Heart right ventricle (tissue), 16 donors: Measurements from ENCODE around the gene BICDL2. TPM values are rescaled to one million over a fixed set of nuclear protein-coding genes. Genes with fewer than 3 reads are reported as not detected.

Experiments used
- ATAC-seq, 8 donors: fragments of 200-7000 bp; cut with Tn5 transposase; one replicate each; pipeline ENCODE4 v1.9.1; 2020; ENCODE audit warnings: mild to moderate bottlenecking in 8 of 8, moderate library complexity in 8 of 8, moderate number of reproducible peaks in 1 of 8
- DNase-seq, 2 donors: peaks; one replicate each; pipeline ENCODE4 v3.0.0-alpha.2; 2020
- H3K27ac ChIP-seq, 10 donors: fragments of 200-600 bp; sonication (generic) in 2 of 10; one replicate each; pipeline versions ENCODE4 v1.5.0 to v1.8.0; 2020 to 2022; ENCODE audit warnings: mild to moderate bottlenecking in 3 of 10
- H3K27me3 ChIP-seq, 7 donors: fragments of 200-600 bp; one replicate each; pipeline ENCODE4 v1.8.0; 2021 to 2022; ENCODE audit warnings: mild to moderate bottlenecking in 2 of 7
- H3K36me3 ChIP-seq, 9 donors: fragments of 200-600 bp; sonication (generic) in 1 of 9; one replicate each; pipeline versions ENCODE4 v1.5.0 to v1.8.0; 2020 to 2022; ENCODE audit warnings: mild to moderate bottlenecking in 2 of 9
- H3K4me1 ChIP-seq, 9 donors: fragments of 200-600 bp; sonication (generic) in 1 of 9; one replicate each; pipeline versions ENCODE4 v1.5.0 to v1.8.0; 2020 to 2022; ENCODE audit warnings: mild to moderate bottlenecking in 4 of 9
- H3K4me3 ChIP-seq, 10 donors: fragments of 200-600 bp; sonication (generic) in 2 of 10; one replicate each; pipeline versions ENCODE4 v1.5.0 to v1.8.0; 2020 to 2022; ENCODE audit warnings: mild to moderate bottlenecking in 7 of 10, moderate library complexity in 2 of 10
- H3K9me3 ChIP-seq, 11 donors: fragments of 200-600 bp in 10 of 11; sonication (generic) in 2 of 11; one replicate each; pipeline versions ENCODE4 v1.5.0 to v1.8.0; 2013 to 2022; ENCODE audit warnings: mild to moderate bottlenecking in 2 of 11, control low read depth in 1 of 11, moderate library complexity in 1 of 11
- WGBS, 2 donors: extraction: QIAGEN DNeasy Blood & Tissue Kit; methylation state at CpG; one replicate each; pipeline ENCODE4 v1.1.7; 2013; ENCODE audit warnings: inconsistent platforms in 1 of 2; 5-methylcytosine and 5-hydroxymethylcytosine counted together
- intact Hi-C, 10 donors: fragments of 100-400 bp; cut with DNase I; formaldehyde crosslinking; loops; one replicate each; pipeline versions ENCODE4 v1.11.1 to v1.14.2; 2022
- polyA plus RNA-seq, 2 donors: library from polyadenylated mRNA; stranded (reverse); fragments of 200-250 nt; gene quantifications; one replicate each; pipeline ENCODE4 v1.2.3, GENCODE V29; 2013
- total RNA-seq, 10 donors: library from RNA; stranded (reverse); fragmentation: NEBNext Ultra II Directional in 3 of 10; extraction: Animal tissue kit (Norgen Biotek cat#: 25700) in 3 of 10; gene quantifications; one replicate each; pipeline versions ENCODE4 v1.2.1 to v1.2.4, GENCODE V29; 2021 to 2023
- TF ChIP-seq, protein P1 (sequence below), 9 donors: fragments of 200-600 bp; sonication (generic) in 2 of 9; IDR thresholded peaks; one replicate each; pipeline versions ENCODE4 v1.5.0 to v1.8.0; 2021 to 2022; ENCODE audit warnings: antibody characterized with exemption in 9 of 9, mild to moderate bottlenecking in 5 of 9, moderate library complexity in 1 of 9
- donor health status: Arrhythmogenic right ventricular cardiomyopathy.
- donor health status: ischemic (EF 13 %, LVEDD 7.1; RV severe dilation, severe dysfunction).
- donor health status: healthy with polysubstance abuse.
- donor health status: DM: no; HTN: yes; CAD: no.
- donor health status: DM: no; HTN: no; CAD: no.
- donor health status: ischemic (EF 25% LVEDD 6.9; RV normal size, moderate dysfunction).
- donor health status: ischemic (EF 25% LVEDD 5.7; RV mildly dilated, moderate dysfunction).
- donor health status: healthy.
- donor health status: DM: yes; HTN: yes; CAD: no.
- donor health status: Ischemic cardiomyopathy.
- donor health status: ischemic (EF 35%, LVEDD 5.7; RV mildly dilated, moderate dysfunction).
- donor health status: nonischemic (EF 11% LVEDD 7.7; RV severe dilation, severe dysfunction).
- donor health status: DM: yes; HTN: yes; CAD: no.
- donor health status: PGD.
- donor health status: ischemic (EF 29% LVEDD 5.4; RV normal size, mild dysfunction).
- donor health status: nonischemic (EF 23%, LVEDD 6.1; RV moderate dilation, normal function).

Gene BICDL2
- total and polyA plus RNA-seq, 12 donors: 0.04 TPM; not detected in 11

DNA sequence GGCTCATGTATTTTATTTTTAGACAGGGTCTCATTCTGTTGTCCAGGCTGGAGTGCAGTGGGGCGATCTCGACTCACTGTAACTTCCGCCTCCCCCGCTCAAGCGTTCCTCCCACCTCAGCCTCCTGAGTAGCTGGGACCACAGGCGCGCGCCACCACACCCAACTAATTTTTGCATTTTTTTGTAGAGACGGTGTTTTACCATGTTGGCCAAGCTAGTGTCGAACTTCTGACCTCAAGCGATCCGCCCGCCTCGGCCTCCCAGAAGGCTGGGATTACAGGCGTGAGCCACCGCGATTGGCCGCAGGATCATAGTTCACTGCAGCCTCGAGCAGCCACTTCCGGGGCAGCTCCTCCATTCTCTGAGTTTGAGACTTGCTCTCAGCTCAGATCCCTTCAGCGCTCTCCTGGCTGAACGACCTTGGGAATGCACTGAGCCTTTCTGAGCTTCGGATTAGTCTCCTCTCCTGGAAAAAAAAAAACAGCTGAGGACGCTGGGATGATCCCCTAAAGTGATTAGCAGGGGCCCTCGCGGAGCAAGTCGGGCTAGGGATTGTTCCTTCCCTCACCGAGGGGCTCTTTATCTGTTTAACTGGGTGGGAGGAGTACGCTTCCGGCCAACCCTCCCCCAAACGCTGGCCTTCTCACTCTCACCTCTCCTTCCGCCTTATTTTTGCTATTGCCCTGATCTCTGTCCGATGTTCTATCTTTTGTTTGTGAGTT lies 55.4 kb downstream of the BICDL2 start:
- intact Hi-C loops: loop anchor here in 2 of 10 donors (2.0 to 5.0 kb wide), 2 partner anchors 19 to 54 kb away; no protein-coding TSS in a partner anchor
- no peak for ATAC-seq
- Histone ChIP-seq H3K4me3 (peak overlapping the region in 9 of 10 donors; percentile 73 to 89 (median 85)), H3K27me3 (peaks cover 0 to 12% (median 7%) of the 10 kb centered on the region in 7 donors), H3K4me1 (peaks cover 3 to 48% (median 33%) of the 10 kb centered on the region in 9 donors), H3K36me3 (no peaks in the 10 kb centered on the region), H3K9me3 (no peaks in the 10 kb centered on the region), H3K27ac (peak overlapping the region in 3 of 10 donors; percentile 82 to 97 (median 88))
- no peak for DNase-seq
- TF ChIP-seq, protein P1, sequence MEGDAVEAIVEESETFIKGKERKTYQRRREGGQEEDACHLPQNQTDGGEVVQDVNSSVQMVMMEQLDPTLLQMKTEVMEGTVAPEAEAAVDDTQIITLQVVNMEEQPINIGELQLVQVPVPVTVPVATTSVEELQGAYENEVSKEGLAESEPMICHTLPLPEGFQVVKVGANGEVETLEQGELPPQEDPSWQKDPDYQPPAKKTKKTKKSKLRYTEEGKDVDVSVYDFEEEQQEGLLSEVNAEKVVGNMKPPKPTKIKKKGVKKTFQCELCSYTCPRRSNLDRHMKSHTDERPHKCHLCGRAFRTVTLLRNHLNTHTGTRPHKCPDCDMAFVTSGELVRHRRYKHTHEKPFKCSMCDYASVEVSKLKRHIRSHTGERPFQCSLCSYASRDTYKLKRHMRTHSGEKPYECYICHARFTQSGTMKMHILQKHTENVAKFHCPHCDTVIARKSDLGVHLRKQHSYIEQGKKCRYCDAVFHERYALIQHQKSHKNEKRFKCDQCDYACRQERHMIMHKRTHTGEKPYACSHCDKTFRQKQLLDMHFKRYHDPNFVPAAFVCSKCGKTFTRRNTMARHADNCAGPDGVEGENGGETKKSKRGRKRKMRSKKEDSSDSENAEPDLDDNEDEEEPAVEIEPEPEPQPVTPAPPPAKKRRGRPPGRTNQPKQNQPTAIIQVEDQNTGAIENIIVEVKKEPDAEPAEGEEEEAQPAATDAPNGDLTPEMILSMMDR (IDR thresholded peaks at IDR 0.05): no peak
- WGBS, 2 donors: 38 to 44% methylated on average over 33 of the region's 33 CpGs

DNA sequence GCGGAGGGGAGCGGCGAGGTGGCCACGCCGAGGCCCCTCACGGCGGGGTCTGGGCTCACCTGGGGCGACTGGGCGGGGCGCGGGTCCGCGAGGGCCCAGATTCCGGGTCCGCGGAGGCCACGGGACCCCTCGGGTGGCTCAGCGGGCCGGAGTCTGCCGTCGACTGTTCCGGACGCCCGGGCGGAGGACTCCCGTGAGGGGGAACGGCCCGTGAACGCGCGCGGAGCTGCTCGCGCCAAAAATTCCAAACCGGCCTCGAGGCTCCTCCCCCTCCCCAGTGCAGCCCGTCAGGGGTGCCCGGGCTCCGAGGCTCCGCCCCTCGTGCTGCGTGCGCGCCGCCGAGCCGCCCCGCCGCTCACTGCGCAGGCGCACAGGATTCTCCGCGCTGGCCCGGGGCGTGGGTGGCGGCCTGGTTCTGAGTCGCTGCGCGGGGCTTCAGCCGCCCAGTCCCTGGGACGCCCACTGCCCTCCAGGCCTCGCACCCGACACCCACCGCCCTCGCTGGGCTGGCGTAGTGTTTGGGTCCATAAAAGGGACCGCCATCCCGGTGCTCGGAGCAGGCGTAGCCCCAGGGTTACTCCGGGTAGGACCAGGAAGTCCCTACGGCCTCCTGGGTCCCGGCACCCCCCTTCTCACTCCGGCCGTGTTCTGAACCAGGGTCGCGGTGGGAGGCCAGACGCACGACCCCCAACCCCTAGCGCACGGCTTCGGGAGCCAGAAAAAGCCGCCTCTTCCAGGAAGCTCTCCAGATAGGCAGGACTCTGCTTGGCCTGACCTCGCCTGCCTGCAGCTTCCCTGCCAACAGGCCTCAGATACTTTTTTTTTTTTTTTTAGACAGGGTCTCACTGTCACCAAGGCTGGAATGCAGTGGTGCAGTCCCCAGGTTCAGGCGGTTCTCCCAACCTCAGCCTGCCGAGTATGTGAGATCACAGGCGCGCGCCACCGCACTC lies 56.2 kb downstream of the BICDL2 start, which contains the start of gene PKMYT1:
PKMYT1 (minus strand) TSS at position 220 of the 950 bp plus-strand sequence. CDS start 789 bp downstream, outside the sequence.
- 5% methylated on average over 77 to 91 of the region's 91 CpGs for WGBS, 2 donors
- DNase-seq (peak; percentile 89 to 94), ATAC-seq (peak; percentile 94 to 98 (median 95))
- no peaks in the 10 kb centered on the region for H3K9me3 ChIP-seq
- peaks cover 0 to 12% (median 7%) of the 10 kb centered on the region in 7 donors for H3K27me3 ChIP-seq
- intact Hi-C loops: loop anchor here in 2 of 10 donors (2.0 to 5.0 kb wide), 2 partner anchors 18 to 53 kb away; no protein-coding TSS in a partner anchor
- peak within 1 kb of the TSS; percentile 54 to 89 (median 80) for H3K4me3 ChIP-seq
- peaks cover 0 to 3% (median 0%) of the 10 kb centered on the region in 9 donors for H3K36me3 ChIP-seq
- TF ChIP-seq, protein P1 (IDR thresholded peaks at IDR 0.05): no peak
- H3K27ac ChIP-seq: peak within 1 kb of the TSS; percentile 9 to 97 (median 88)
- H3K4me1 ChIP-seq: peaks cover 2 to 40% (median 28%) of the 10 kb centered on the region in 9 donors

- Histone ChIP-seq H3K36me3 (peaks cover 0 to 5% (median 0%) of the 10 kb centered on the region in 9 donors), H3K4me3 (peak overlapping the region; percentile 54 to 89 (median 80)), H3K27me3 (peaks cover 0 to 12% (median 7%) of the 10 kb centered on the region in 7 donors), H3K9me3 (no peaks in the 10 kb centered on the region), H3K4me1 (peaks cover 0 to 33% (median 22%) of the 10 kb centered on the region in 9 donors), H3K27ac (peak overlapping the region in 1 of 10 donors; percentile 97)
- no peak for ATAC-seq
- WGBS, 2 donors: 7 to 8% methylated on average over 40 to 43 of the region's 43 CpGs
- intact Hi-C loops: loop anchor here in 2 of 10 donors (2.0 to 5.0 kb wide), 2 partner anchors 17 to 52 kb away; no protein-coding TSS in a partner anchor
- DNase-seq: no peak
- TF ChIP-seq, protein P1 (IDR thresholded peaks at IDR 0.05): no peak
Measured at GRCh38 chr16:2979669-2980226, 57.0 kb downstream of the BICDL2 start.

Other genes with a start within 250 kb of the BICDL2 start
- under 1 TPM in 1 of 10 donors, not detected in 9; 0.60 TPM for gene PRSS33, start 249.4 kb downstream of the BICDL2 start, total RNA-seq
- gene PRSS33, start 249.4 kb downstream of the BICDL2 start, polyA plus RNA-seq: not detected
- not detected for gene PRSS41, start 238.5 kb downstream of the BICDL2 start, total RNA-seq
- not detected for gene PRSS41, start 238.5 kb downstream of the BICDL2 start, polyA plus RNA-seq
- gene PRSS21, start 219.7 kb downstream of the BICDL2 start, total RNA-seq: under 1 TPM in 1 of 10 donors, not detected in 9; 0.20 TPM
- gene PRSS21, start 219.7 kb downstream of the BICDL2 start, polyA plus RNA-seq: not detected
- gene ZG16B, start 206.6 kb downstream of the BICDL2 start, total RNA-seq: under 1 TPM in 2 of 10 donors, not detected in 8; 0.44 to 0.88 TPM
- gene ZG16B, start 206.6 kb downstream of the BICDL2 start, polyA plus RNA-seq: under 1 TPM in 1 of 2 donors, not detected in 1; 0.07 TPM
- under 1 TPM in 1 of 10 donors, not detected in 9; 0.21 TPM for gene PRSS22, start 178.8 kb downstream of the BICDL2 start, total RNA-seq
- gene PRSS22, start 178.8 kb downstream of the BICDL2 start, polyA plus RNA-seq: not detected
- 10 to 100 TPM; 18.1 to 28.9 (median 21.9) TPM for gene FLYWCH2, start 153.7 kb downstream of the BICDL2 start, total RNA-seq
- 10 to 100 TPM; 36.8 to 65.7 TPM for gene FLYWCH2, start 153.7 kb downstream of the BICDL2 start, polyA plus RNA-seq
- gene FLYWCH1, start 125.0 kb downstream of the BICDL2 start, total RNA-seq: 10 to 100 TPM; 27.1 to 42.3 (median 32.8) TPM
- 10 to 100 TPM; 22.1 to 41.0 TPM for gene FLYWCH1, start 125.0 kb downstream of the BICDL2 start, polyA plus RNA-seq
- gene KREMEN2, start 72.7 kb downstream of the BICDL2 start, total RNA-seq: not detected
- not detected for gene KREMEN2, start 72.7 kb downstream of the BICDL2 start, polyA plus RNA-seq
- gene PAQR4, start 67.6 kb downstream of the BICDL2 start, total RNA-seq: 10 to 100 TPM in 1 of 10 donors, 1 to 10 TPM in 9; 3.7 to 13.8 (median 6.5) TPM
- gene PAQR4, start 67.6 kb downstream of the BICDL2 start, polyA plus RNA-seq: 10 to 100 TPM in 1 of 2 donors, 1 to 10 TPM in 1; 8.2 to 17.9 TPM
- 1 to 10 TPM in 2 of 10 donors, under 1 TPM in 7, not detected in 1; 0.34 to 4.2 (median 0.66) TPM for gene PKMYT1, start 56.5 kb downstream of the BICDL2 start, total RNA-seq
- gene PKMYT1, start 56.5 kb downstream of the BICDL2 start, polyA plus RNA-seq: 1 to 10 TPM; 1.4 to 3.7 TPM
- gene CLDN9, start 24.0 kb downstream of the BICDL2 start, total RNA-seq: 1 to 10 TPM in 3 of 10 donors, under 1 TPM in 7; 0.19 to 1.5 (median 0.79) TPM
- 1 to 10 TPM; 1.0 to 3.2 TPM for gene CLDN9, start 24.0 kb downstream of the BICDL2 start, polyA plus RNA-seq
- under 1 TPM in 1 of 10 donors, not detected in 9; 0.28 TPM for gene CLDN6, start 18.8 kb downstream of the BICDL2 start, total RNA-seq
- gene CLDN6, start 18.8 kb downstream of the BICDL2 start, polyA plus RNA-seq: under 1 TPM in 1 of 2 donors, not detected in 1; 0.03 TPM
- gene TNFRSF12A, start 16.6 kb downstream of the BICDL2 start, total RNA-seq: 100 to 1,000 TPM in 4 of 10 donors, 10 to 100 TPM in 6; 28.0 to 319 (median 92.3) TPM
- 100 to 1,000 TPM; 215 to 740 TPM for gene TNFRSF12A, start 16.6 kb downstream of the BICDL2 start, polyA plus RNA-seq
- gene HCFC1R1, start 13.0 kb downstream of the BICDL2 start, total RNA-seq: 10 to 100 TPM; 41.8 to 62.8 (median 55.8) TPM
- gene HCFC1R1, start 13.0 kb downstream of the BICDL2 start, polyA plus RNA-seq: 100 to 1,000 TPM in 1 of 2 donors, 10 to 100 TPM in 1; 71.8 to 370 TPM
- gene THOC6, start 12.9 kb downstream of the BICDL2 start, total RNA-seq: 10 to 100 TPM in 7 of 10 donors, 1 to 10 TPM in 3; 7.0 to 12.5 (median 10.4) TPM
- 10 to 100 TPM; 22.5 to 40.3 TPM for gene THOC6, start 12.9 kb downstream of the BICDL2 start, polyA plus RNA-seq
- gene MMP25, start 9.6 kb upstream of the BICDL2 start, total RNA-seq: 1 to 10 TPM in 5 of 10 donors, under 1 TPM in 5; 0.26 to 3.9 (median 1.2) TPM
- gene MMP25, start 9.6 kb upstream of the BICDL2 start, polyA plus RNA-seq: under 1 TPM; 0.30 to 0.95 TPM
- gene IL32, start 28.7 kb upstream of the BICDL2 start, total RNA-seq: 100 to 1,000 TPM in 1 of 10 donors, 10 to 100 TPM in 9; 23.4 to 204 (median 45.4) TPM
- gene IL32, start 28.7 kb upstream of the BICDL2 start, polyA plus RNA-seq: 100 to 1,000 TPM in 1 of 2 donors, 10 to 100 TPM in 1; 80.6 to 116 TPM
- gene ZSCAN10, start 62.4 kb upstream of the BICDL2 start, total RNA-seq: not detected
- under 1 TPM; 0.01 to 0.07 TPM for gene ZSCAN10, start 62.4 kb upstream of the BICDL2 start, polyA plus RNA-seq
- gene ZNF205, start 75.6 kb upstream of the BICDL2 start, total RNA-seq: 1 to 10 TPM; 5.8 to 9.0 (median 7.6) TPM
- gene ZNF205, start 75.6 kb upstream of the BICDL2 start, polyA plus RNA-seq: 10 to 100 TPM; 13.8 to 26.9 TPM
- 1 to 10 TPM; 5.9 to 9.2 (median 7.7) TPM for gene ZNF213, start 98.1 kb upstream of the BICDL2 start, total RNA-seq
- gene ZNF213, start 98.1 kb upstream of the BICDL2 start, polyA plus RNA-seq: 10 to 100 TPM in 1 of 2 donors, 1 to 10 TPM in 1; 6.9 to 10.1 TPM
- gene OR1F1, start 151.3 kb upstream of the BICDL2 start, total RNA-seq: not detected
- gene OR1F1, start 151.3 kb upstream of the BICDL2 start, polyA plus RNA-seq: not detected
- gene ZNF200, start 198.2 kb upstream of the BICDL2 start, total RNA-seq: 1 to 10 TPM; 4.6 to 8.9 (median 6.1) TPM
- 1 to 10 TPM; 2.9 to 5.4 TPM for gene ZNF200, start 198.2 kb upstream of the BICDL2 start, polyA plus RNA-seq
- 1 to 10 TPM in 2 of 10 donors, under 1 TPM in 8; 0.11 to 3.1 (median 0.53) TPM for gene MEFV, start 219.7 kb upstream of the BICDL2 start, total RNA-seq
- under 1 TPM; 0.19 to 0.37 TPM for gene MEFV, start 219.7 kb upstream of the BICDL2 start, polyA plus RNA-seq
- gene ZNF263, start 246.5 kb upstream of the BICDL2 start, total RNA-seq: 10 to 100 TPM in 3 of 10 donors, 1 to 10 TPM in 7; 7.2 to 13.2 (median 9.2) TPM
- gene ZNF263, start 246.5 kb upstream of the BICDL2 start, polyA plus RNA-seq: 10 to 100 TPM in 1 of 2 donors, 1 to 10 TPM in 1; 8.9 to 10.8 TPM